ENCODE data around the gene PAQR5.
"Not testable (repeated sequence)": the region's sequence is repeated elsewhere in the genome, so short reads cannot be mapped to it uniquely, and the experiment has no call there.

Gene PAQR5

DNA sequence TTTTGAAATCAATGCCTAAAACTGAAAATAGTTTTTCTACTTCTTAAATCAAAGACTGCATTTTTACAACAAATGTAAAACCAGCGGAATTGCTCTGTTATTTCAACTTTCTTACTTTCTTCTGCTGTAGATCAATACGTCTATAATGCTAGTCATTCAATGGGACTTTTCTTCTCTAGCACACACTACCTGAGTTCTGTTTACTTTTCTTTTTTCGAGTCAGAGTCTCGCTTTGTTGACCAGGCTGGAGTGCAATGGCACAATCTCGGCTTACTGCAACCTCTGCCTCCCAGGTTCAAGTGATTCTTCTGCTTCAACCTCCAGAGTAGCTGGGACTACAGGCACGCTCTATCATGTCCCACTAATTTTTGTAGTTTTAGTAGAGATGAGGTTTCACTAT, 74.7 kb downstream of the PAQR5 start:
- Histone ChIP-seq H3K27me3 (replicated peaks; ENCODE audit: control insufficient read depth, insufficient read depth, low read length, poor library complexity, severe bottlenecking) (no peaks in the 10 kb centered on the region), H3K4me1 (ENCODE audit: control insufficient read depth, insufficient read depth, low read length, poor library complexity, severe bottlenecking) (no peaks in the 10 kb centered on the region), H3K9me3 (ENCODE audit: control insufficient read depth, low read length) (no peaks in the 10 kb centered on the region), H3K27ac (ENCODE audit: insufficient read depth, low read length, poor library complexity, severe bottlenecking) (no peak overlapping the region), H3K36me3 (ENCODE audit: control insufficient read depth, insufficient read depth, low read length) (no peaks in the 10 kb centered on the region), H3K4me3 (ENCODE audit: insufficient read depth, low read depth, low read length, poor library complexity, severe bottlenecking) (no peak overlapping the region)
- no peak for DNase-seq

DNA sequence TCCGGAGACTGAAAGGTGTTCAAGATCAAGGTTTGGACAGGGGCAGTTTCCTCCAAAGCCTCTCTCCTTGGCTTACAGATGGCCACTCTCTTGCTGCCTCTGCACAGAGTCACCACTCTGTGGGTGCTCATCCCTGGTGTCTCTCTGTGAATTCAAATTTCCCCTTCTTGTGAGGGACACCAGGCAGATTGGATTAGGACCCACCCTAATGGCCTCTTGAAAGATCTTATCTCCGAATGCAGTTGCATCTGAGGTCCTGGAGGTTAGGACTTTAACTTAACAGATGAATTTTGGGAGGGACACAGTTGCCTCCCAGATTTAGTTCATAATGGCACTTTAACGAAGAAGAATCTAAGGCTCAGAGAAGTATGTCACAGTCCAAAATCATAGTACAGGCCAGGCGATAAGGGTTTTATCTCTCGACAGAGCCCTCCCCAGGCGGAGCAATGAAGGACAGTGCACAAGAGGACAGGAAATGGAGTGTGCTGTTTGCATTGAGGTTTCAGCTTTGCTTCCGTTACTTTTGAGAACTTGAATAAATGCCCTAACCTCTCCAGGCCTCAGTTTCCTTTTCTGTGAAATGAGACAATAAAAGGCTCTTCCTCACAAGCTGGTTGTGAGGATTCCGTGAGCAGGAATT, 76.6 kb downstream of the PAQR5 start:
- DNase-seq = no peak
- Histone ChIP-seq H3K4me1 (ENCODE audit: control insufficient read depth, insufficient read depth, low read length, poor library complexity, severe bottlenecking) (no peaks in the 10 kb centered on the region), H3K4me3 (ENCODE audit: insufficient read depth, low read depth, low read length, poor library complexity, severe bottlenecking) (no peak overlapping the region), H3K9me3 (ENCODE audit: control insufficient read depth, low read length) (no peaks in the 10 kb centered on the region), H3K27ac (ENCODE audit: insufficient read depth, low read length, poor library complexity, severe bottlenecking) (no peak overlapping the region), H3K36me3 (ENCODE audit: control insufficient read depth, insufficient read depth, low read length) (no peaks in the 10 kb centered on the region), H3K27me3 (replicated peaks; ENCODE audit: control insufficient read depth, insufficient read depth, low read length, poor library complexity, severe bottlenecking) (no peaks in the 10 kb centered on the region)

DNA sequence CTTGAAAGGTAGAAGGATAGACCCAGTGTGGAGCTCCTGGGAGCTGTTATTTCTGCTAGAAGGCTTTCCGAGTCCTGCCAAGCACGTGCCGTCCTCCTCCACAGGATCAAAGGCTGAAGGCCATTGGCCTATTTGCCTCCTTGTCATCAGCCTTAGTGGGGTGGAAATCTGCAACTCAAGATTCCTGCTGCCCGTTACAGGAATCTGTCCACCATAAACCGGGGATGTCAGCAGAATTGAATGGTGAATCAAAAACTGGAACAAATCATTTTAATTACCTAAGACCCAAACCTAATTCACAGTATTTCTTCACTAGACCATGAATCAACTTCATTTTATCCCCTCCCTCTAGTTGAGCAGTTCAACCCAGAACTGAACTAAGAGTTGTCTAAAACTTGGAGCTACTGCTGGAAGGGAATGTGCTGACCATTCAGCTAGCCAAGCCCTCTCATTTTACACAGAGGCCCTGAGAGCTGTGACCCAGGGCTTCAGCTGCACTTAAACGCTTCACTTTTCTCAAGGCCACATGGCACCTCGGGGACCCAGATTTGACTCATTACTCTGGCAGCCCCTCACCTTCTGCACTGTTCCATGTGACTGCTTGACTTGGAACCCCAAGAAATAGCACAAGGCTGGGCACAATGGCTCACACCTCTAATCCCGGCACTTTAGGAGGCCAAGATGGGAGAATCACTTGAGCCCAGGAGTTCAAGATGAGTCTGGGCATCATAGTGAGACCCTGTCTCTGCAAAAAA, 78.7 kb downstream of the PAQR5 start:
- Histone ChIP-seq H3K27ac (ENCODE audit: insufficient read depth, low read length, poor library complexity, severe bottlenecking) (no peak overlapping the region), H3K36me3 (ENCODE audit: control insufficient read depth, insufficient read depth, low read length) (no peaks in the 10 kb centered on the region), H3K4me1 (ENCODE audit: control insufficient read depth, insufficient read depth, low read length, poor library complexity, severe bottlenecking) (no peaks in the 10 kb centered on the region), H3K4me3 (ENCODE audit: insufficient read depth, low read depth, low read length, poor library complexity, severe bottlenecking) (no peak overlapping the region), H3K9me3 (ENCODE audit: control insufficient read depth, low read length) (no peaks in the 10 kb centered on the region), H3K27me3 (replicated peaks; ENCODE audit: control insufficient read depth, insufficient read depth, low read length, poor library complexity, severe bottlenecking) (no peaks in the 10 kb centered on the region)
- DNase-seq = no peak

DNA sequence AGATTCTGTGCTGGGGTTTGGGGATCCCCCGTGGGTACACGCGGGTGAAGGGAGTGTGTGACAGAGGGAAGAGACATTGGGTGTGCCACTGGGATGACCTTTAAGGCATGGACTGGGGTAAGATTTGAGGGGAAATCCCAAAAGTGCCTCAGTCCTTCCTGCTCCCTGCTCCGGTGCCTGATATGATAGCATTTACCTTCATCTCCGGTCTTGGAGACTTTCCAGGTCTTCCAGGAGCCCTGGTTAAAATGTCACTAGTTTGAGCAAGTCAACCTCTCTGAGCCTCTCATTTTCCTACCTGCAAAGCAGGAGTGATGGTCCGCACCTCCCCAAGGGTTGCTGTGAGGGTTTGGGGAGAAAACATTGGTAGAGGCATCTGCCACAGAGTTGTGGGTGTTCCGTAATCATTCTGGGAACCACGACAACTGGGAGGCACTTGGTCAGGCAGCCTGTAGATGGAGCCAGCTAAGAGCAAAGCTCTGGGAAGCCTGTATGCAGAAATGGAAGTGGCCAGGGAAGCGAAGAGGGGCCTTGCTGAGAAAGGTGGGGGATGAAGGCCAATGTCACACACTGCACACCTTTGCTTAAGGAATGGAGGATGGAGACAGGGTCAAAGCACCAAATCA, 81.5 kb downstream of the PAQR5 start:
- Histone ChIP-seq H3K36me3 (ENCODE audit: control insufficient read depth, insufficient read depth, low read length) (no peaks in the 10 kb centered on the region), H3K27ac (ENCODE audit: insufficient read depth, low read length, poor library complexity, severe bottlenecking) (no peak overlapping the region), H3K9me3 (ENCODE audit: control insufficient read depth, low read length) (no peaks in the 10 kb centered on the region), H3K27me3 (replicated peaks; ENCODE audit: control insufficient read depth, insufficient read depth, low read length, poor library complexity, severe bottlenecking) (no peaks in the 10 kb centered on the region), H3K4me1 (ENCODE audit: control insufficient read depth, insufficient read depth, low read length, poor library complexity, severe bottlenecking) (no peaks in the 10 kb centered on the region), H3K4me3 (ENCODE audit: insufficient read depth, low read depth, low read length, poor library complexity, severe bottlenecking) (no peak overlapping the region)
- DNase-seq = no peak

DNA sequence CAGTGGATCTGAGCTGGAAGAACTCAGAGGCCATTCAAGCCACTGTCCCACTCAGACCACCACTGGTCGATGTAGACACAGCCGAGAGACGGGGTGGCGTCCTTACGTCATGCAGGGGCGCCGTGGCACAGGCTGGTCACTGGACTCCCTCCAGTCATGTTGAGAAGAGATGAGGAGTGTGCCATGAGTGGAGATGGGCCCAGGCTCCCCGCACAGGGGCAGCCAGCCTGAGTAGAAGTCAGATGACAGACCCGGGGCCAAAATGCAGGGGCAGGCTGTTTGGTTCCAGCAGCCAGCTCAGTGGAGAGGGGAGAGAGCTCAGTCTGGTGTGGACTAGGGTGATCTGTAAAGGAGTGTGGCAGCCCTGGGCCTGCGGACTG, 82.0 kb downstream of the PAQR5 start:
- Histone ChIP-seq H3K27ac (ENCODE audit: insufficient read depth, low read length, poor library complexity, severe bottlenecking) (no peak overlapping the region), H3K4me3 (ENCODE audit: insufficient read depth, low read depth, low read length, poor library complexity, severe bottlenecking) (no peak overlapping the region), H3K4me1 (ENCODE audit: control insufficient read depth, insufficient read depth, low read length, poor library complexity, severe bottlenecking) (no peaks in the 10 kb centered on the region), H3K9me3 (ENCODE audit: control insufficient read depth, low read length) (no peaks in the 10 kb centered on the region), H3K36me3 (ENCODE audit: control insufficient read depth, insufficient read depth, low read length) (no peaks in the 10 kb centered on the region), H3K27me3 (replicated peaks; ENCODE audit: control insufficient read depth, insufficient read depth, low read length, poor library complexity, severe bottlenecking) (no peaks in the 10 kb centered on the region)
- no peak for DNase-seq

DNA sequence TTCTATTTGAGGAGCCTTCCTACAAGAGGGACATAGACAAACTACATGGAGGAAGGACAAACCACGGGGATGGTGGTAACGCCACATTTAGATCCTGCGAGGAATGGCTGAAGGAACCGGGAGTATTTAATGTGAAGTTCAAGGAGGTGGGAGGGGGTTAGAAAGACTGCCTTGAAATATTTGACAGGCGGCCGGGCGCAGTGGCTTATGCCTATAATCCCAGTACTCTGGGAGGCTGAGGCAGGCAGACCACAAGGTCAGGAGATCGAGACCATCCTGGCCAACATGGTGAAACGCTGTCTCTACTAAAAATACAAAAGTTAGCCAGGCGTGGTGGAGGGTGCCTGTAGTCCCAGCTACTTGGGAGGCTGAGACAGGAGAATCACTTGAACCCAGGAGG, 83.5 kb downstream of the PAQR5 start:
- DNase-seq; H3K27ac ChIP-seq (ENCODE audit: insufficient read depth, low read length, poor library complexity, severe bottlenecking); H3K9me3 ChIP-seq (ENCODE audit: control insufficient read depth, low read length); H3K4me3 ChIP-seq (ENCODE audit: insufficient read depth, low read depth, low read length, poor library complexity, severe bottlenecking); H3K4me1 ChIP-seq (ENCODE audit: control insufficient read depth, insufficient read depth, low read length, poor library complexity, severe bottlenecking); H3K36me3 ChIP-seq (ENCODE audit: control insufficient read depth, insufficient read depth, low read length); H3K27me3 ChIP-seq (replicated peaks; ENCODE audit: control insufficient read depth, insufficient read depth, low read length, poor library complexity, severe bottlenecking): not testable (repeated sequence)

DNA sequence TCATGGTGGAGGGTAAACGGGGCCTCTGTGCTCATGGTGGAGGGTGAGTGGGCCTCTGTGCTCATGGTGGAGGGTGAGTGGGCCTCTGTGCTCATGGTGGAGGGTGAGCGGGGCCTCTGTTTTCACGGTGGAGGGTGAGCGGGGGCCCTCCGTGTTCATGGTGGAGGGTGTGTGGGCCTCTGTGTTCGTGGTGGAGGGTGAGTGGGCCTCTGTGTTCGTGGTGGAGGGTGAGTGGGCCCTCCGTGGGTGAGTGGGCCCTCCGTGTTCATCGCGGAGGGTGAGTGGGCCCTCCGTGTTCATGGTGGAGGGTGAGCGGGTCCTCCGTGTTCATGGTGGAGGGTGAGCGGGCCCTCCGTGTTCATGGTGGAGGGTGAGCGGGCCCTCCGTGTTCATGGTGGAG, 85.4 kb downstream of the PAQR5 start:
- DNase-seq; H3K9me3 ChIP-seq (ENCODE audit: control insufficient read depth, low read length); H3K4me3 ChIP-seq (ENCODE audit: insufficient read depth, low read depth, low read length, poor library complexity, severe bottlenecking); H3K36me3 ChIP-seq (ENCODE audit: control insufficient read depth, insufficient read depth, low read length); H3K27me3 ChIP-seq (replicated peaks; ENCODE audit: control insufficient read depth, insufficient read depth, low read length, poor library complexity, severe bottlenecking); H3K4me1 ChIP-seq (ENCODE audit: control insufficient read depth, insufficient read depth, low read length, poor library complexity, severe bottlenecking); H3K27ac ChIP-seq (ENCODE audit: insufficient read depth, low read length, poor library complexity, severe bottlenecking): not testable (repeated sequence)

DNA sequence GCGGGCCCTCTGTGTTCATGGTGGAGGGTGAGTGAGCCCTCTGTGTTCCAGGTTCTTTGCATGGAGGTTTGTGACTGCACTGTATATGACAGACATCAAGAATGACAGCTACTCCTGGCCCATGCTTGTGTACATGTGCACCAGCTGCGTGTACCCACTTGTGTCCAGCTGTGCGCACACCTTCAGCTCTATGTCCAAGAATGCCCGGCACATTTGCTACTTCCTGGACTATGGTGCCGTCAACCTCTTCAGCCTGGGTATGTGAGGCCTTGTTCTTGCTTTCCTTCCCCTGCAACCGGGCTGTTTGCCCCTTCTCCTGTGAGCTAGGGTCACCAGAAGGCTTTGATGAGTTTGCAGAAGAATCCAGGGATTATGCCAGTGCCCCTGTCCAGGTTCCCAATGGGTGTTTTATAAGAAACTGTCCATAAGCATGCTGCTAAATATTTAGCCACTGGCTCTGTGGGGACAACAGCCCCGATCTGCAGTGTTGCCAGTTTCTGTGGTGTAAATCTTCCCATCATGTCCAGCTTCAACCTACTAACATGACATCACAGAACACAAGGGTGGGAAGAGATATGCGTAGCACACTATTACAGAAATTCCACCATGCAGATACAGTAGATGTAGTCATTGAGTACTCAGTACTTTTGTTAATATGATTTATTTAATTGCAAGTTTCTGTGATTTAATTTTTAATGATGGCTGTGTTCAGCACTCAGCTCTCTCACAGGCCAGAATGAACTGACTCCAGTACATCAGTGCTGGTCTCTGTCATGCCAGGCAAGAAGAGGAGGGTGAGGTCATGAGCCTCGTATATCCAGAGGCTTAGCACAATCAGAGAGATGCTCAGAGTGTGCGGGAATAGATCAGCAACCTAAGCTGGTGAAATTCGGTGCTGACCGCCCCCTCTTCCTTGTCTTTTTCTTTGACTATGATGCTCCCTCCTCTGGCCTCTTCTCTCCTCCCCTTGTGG, 86.2 kb downstream of the PAQR5 start:
- Histone ChIP-seq H3K27ac (ENCODE audit: insufficient read depth, low read length, poor library complexity, severe bottlenecking) (no peak overlapping the region), H3K36me3 (ENCODE audit: control insufficient read depth, insufficient read depth, low read length) (no peaks in the 10 kb centered on the region), H3K4me3 (ENCODE audit: insufficient read depth, low read depth, low read length, poor library complexity, severe bottlenecking) (no peak overlapping the region), H3K27me3 (replicated peaks; ENCODE audit: control insufficient read depth, insufficient read depth, low read length, poor library complexity, severe bottlenecking) (no peaks in the 10 kb centered on the region), H3K9me3 (ENCODE audit: control insufficient read depth, low read length) (no peaks in the 10 kb centered on the region), H3K4me1 (ENCODE audit: control insufficient read depth, insufficient read depth, low read length, poor library complexity, severe bottlenecking) (no peaks in the 10 kb centered on the region)
- DNase-seq = no peak

DNA sequence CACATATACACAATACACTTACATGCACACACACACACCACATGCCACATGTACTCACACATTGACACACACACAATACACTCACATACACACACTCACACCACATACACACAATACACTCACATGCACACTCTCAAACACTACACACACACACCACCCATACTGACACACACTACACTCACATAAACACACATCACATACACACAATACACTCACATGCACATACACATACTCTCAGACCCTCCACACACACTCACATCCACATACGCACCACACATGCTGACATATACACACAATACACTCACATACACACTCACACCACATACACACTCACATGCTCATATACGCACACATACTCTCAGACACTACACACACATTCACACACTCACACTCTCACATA, 87.1 kb downstream of the PAQR5 start:
- H3K27ac ChIP-seq (ENCODE audit: insufficient read depth, low read length, poor library complexity, severe bottlenecking) = no peak overlapping the region
- no peaks in the 10 kb centered on the region for H3K27me3 ChIP-seq (replicated peaks; ENCODE audit: control insufficient read depth, insufficient read depth, low read length, poor library complexity, severe bottlenecking)
- no peaks in the 10 kb centered on the region for H3K36me3 ChIP-seq (ENCODE audit: control insufficient read depth, insufficient read depth, low read length)
- DNase-seq = no peak
- H3K4me1 ChIP-seq (ENCODE audit: control insufficient read depth, insufficient read depth, low read length, poor library complexity, severe bottlenecking) = no peaks in the 10 kb centered on the region
- no peak overlapping the region for H3K4me3 ChIP-seq (ENCODE audit: insufficient read depth, low read depth, low read length, poor library complexity, severe bottlenecking)
- no peaks in the 10 kb centered on the region for H3K9me3 ChIP-seq (ENCODE audit: control insufficient read depth, low read length)
